ENCODE results near the gene SSBP2.

DNA sequence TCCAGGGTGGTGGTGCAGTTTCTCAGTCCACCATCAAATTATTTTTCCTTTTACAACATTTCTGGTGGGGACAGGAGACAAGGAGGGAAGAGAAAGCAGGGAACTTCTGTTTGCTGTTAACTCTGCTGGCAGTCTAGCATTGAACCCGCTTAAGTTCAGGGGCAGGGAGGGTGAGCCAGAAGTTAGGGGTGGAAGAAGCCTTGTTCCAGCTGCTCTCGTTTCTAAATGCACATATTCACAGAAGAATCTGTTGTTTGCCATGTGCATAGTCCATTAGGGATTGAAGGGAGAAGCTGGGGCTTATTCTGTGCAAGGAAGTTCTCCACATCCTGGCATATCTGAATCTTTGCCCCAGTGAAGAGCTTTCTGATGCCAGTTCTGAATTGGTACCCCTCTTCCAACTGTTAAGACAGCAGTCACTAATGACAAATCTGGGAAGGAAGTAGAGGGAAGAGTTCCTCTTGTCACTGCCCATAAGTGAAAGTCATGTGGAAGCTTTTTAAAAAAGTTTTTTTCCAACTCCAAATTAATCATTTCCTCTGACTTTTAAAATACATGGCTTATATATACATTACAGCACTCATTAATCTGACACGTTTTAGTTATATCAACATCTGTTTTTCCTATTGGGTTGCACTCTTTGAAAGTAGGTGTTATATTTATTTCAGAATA is 324.4 kb downstream of the SSBP2 start:
- TF ChIP-seq, protein P1, sequence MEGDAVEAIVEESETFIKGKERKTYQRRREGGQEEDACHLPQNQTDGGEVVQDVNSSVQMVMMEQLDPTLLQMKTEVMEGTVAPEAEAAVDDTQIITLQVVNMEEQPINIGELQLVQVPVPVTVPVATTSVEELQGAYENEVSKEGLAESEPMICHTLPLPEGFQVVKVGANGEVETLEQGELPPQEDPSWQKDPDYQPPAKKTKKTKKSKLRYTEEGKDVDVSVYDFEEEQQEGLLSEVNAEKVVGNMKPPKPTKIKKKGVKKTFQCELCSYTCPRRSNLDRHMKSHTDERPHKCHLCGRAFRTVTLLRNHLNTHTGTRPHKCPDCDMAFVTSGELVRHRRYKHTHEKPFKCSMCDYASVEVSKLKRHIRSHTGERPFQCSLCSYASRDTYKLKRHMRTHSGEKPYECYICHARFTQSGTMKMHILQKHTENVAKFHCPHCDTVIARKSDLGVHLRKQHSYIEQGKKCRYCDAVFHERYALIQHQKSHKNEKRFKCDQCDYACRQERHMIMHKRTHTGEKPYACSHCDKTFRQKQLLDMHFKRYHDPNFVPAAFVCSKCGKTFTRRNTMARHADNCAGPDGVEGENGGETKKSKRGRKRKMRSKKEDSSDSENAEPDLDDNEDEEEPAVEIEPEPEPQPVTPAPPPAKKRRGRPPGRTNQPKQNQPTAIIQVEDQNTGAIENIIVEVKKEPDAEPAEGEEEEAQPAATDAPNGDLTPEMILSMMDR (IDR thresholded peaks at IDR 0.05) = no peak
- TF ChIP-seq POLR2A (IDR thresholded peaks at IDR 0.05) = no peak

All from Peyer's patch (tissue), 4 donors.